HG03378 (cell line): ENCODE results near the gene WDR82.
"Not testable (repeated sequence)": the region's sequence is repeated elsewhere in the genome, so short reads cannot be mapped to it uniquely, and the experiment has no call there.

ENCODE experiments used
- ATAC-seq: cut with Tn5 transposase; IDR thresholded peaks from one replicate; pipeline ENCODE4 v1.9.1; 2021; ENCODE audit warnings: mild to moderate bottlenecking, moderate library complexity; ENCODE audit not compliant: unreplicated experiment

WDR82 gene

DNA sequence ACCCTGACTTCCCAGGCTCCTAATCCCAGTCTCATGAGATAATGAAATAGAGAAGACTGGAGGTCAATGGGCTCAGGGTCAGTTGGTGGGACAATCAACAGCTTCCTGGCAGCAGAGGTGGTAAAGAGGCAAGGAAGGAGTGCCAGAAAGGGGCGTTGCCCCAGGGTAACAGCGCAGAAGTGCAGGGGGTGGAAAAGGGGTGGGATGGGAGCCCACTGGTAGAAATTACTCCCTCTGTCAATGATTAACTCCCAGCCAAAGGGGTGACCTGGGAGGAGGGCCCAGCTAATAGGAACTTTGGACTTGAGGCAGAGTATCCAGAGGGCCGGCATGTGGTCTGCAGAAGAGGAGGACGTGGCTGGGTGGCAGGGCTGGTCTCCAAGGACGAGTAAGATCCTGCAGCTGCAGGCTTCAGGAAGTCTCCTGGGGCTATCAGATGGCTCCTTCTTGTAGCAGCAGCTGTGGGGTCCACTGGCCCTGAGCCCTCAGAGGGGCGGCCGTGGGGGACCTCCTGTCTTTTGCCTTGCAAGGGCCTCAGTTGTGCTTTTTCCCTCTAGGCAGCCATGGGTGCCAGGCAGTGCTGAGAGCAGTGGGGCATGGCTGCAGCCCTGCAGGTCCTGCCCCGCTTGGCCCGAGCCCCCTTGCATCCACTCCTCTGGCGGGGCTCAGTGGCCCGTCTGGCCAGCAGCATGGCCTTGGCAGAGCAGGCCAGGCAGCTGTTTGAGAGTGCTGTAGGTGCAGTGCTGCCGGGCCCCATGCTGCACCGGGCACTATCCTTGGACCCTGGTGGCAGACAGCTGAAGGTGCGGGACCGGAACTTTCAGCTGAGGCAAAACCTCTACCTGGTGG lies 11.5 kb upstream of the WDR82 start:
- ATAC-seq = no peak

DNA sequence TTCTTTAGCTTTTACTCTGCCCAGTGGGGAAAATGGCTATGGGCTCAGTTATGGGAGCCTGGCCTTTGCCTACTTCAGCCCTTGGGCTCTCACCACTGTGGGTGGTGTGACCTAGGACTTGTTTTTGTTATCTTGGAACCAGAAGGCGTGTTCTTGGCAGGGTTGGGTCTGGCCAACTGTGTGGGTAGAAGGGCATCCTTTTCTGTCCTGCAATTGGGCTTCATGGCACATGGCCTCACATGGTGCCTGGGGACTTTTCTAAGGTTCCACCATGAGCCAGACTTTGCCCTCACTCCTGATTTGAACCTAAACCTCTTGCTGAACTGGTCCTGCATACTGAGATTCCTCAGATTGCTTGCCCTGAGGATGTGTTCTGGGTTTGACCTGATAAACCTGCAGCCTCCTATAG lies 10.9 kb upstream of the WDR82 start:
- no peak for ATAC-seq

DNA sequence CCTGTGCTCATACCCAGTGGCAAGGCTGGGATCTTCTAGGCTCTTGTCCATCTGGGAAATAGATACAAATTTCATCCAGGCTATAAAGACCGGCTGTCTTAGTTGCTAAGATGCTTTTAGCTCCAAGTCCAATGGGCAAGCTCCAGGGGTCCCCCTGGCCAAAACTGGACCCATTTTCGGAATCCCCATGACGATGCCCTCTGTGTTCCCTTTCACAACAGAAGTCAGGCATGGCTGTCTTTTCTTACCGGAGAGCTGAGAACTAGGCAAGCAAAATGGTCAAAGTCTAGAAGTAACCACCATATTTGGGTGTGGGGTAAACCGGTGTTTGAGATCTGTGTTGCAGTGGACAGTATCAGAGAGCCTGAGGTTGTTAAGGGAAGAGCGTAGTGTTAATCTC lies 10.2 kb upstream of the WDR82 start:
- ATAC-seq = no peak

DNA sequence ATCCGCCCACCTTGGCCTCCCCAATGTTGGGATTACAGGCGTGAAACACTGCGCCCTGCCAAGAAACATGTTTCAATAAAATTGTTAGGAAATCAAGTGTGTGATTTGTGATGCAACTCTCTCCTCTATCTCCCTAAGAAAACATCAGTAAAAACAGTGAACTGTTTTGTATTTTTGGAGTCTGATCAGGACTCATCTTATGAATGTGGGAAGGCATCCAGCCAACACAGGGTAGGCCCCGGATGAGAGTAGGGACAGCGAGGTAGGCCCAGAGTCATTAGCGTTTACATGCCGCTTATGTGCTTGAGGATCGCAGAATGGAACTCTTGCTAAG lies 8.3 kb upstream of the WDR82 start:
- no peak for ATAC-seq

DNA sequence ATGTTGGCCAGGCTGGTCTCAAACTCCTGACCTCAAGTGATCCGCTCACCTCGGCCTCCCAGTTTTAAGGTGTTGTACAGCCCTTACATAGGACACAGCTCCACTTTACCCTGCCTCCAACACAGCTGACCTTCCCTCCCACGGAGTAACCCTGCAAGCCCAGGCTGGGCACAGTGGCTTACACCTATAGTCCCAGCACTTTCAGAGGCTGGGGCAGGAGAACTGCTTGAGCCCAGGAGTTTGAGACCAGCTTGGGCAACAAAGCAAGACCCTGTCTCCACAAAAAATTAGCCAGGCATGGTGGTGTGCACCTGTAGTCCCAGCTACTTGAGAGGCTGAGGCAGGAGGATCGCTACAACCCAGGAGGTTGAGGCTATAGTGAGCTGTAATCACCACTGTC lies 5.6 kb upstream of the WDR82 start:
- not testable (repeated sequence) for ATAC-seq

DNA sequence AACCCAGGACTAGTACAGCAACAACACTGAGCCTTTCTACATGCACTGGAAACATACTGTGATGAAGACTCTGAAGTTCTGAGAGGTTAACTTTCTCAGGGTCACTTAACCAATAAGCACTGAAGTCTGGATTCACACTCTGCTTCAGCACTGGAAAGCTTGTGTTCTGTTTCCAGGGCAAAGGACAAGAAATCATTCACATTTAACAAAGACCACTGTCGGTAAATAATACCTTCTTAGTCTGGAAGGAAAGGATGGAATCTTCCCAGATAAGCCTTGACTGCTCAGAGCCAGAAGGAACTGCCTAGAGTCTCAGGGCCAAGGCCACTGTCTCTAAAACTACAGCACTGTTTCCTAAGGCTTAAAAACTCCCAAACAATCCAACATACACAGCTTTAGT lies 4.9 kb upstream of the WDR82 start:
- ATAC-seq = no peak

DNA sequence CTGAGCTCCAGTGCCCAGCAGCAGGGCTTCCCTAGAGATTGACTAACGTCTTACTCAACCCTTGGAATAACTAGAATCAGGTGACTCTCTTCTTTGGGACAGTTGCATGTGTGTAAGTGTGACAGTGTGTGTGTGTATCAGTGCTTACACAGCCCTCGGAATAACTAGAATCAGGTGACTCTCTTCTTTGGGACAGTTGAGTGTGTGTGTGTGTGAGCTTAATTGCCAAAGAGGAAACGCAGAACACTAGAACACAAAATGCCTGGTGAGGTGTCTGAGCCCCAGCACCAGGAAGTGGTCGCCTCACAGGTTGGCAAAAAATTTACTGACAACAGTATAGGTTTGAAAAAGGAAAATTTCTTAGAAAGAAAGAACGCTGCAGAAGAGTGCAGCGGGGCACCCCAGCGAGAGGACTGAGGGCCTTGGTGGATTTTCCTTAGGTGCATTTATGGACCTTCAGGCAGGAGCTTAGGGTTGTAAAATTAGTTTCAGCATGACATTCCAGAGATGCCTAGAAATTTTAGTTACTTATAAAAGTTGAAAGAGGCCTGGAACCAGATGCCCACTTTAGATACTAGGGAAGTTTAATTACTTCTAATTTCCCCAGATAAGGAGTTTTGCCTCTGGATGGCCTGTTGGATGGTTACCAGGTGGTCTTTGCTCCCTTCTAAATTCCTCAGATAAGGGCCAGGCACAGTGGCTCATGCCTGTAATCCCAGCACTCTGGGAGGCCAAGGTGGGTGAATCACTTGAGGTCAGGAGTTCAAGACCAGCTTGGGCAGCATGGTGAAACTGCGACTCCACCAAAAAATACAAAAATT lies 3.7 kb upstream of the WDR82 start:
- ATAC-seq = no peak

DNA sequence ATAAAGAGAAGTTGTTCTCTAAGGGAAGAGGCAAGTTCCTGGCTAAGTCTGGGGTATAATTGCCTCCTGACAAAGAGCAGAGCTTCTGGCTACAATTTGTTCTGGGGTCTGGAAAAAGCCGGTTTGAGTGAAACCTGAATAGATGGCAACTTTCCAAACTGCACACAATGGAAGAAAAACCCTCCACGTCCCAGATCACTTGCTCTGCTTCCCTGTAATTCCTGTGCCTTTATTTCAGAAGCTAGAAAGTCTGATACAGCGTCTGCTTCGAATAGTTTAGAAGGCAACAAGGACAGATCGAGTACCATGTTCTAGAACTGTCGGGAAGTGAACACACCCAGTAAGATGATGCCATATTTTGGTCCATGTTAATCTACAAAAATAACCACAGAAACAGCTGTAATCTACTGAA lies 1.6 kb upstream of the WDR82 start:
- ATAC-seq = no peak

DNA sequence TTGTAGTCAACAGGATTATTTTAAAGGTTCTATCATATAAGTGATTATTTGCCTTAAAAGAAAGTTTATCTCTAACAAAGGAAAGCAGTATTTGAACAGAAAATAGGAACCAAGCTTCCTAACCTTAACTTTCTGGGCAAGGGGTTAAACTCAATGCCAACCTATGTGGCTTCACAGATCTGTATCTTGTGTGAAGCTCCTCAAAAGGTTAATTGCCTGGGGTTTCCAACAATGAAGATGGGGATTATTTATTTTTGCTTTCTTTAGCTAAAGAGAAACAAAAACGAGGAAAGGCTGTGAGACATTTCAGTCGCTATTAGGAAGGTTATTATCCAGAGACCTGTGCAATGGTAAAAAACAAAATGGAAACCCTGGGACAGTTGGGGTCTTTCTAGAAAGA lies 1.1 kb upstream of the WDR82 start:
- ATAC-seq = no peak

DNA sequence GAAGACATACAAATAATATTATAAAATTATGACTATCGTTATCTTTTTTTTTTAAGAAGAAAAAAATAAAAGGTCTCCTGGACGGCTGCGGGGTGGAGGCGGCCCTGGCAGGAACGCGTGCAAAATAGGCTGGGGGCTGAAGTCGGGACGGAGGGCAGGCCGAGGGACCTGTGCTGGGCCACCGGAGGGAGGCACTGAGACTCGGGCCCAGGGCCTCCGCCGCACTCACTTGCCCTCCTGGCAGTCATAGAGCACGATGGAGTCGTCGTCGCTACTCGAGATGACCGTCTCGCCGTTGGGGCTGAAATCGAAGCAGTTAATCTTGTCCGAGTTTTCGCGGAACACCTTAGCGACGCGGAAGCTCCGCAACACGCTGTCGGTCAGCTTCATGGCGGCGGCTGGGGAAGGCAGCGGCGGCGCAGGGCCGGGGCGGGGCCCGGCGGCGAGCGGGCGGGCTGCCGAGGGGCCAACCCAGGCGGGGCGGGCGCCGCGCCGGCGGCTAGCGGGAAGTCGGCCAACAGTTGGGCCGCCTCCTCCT lies 408 bp downstream of the WDR82 start:
- ATAC-seq = peak; percentile 48

DNA sequence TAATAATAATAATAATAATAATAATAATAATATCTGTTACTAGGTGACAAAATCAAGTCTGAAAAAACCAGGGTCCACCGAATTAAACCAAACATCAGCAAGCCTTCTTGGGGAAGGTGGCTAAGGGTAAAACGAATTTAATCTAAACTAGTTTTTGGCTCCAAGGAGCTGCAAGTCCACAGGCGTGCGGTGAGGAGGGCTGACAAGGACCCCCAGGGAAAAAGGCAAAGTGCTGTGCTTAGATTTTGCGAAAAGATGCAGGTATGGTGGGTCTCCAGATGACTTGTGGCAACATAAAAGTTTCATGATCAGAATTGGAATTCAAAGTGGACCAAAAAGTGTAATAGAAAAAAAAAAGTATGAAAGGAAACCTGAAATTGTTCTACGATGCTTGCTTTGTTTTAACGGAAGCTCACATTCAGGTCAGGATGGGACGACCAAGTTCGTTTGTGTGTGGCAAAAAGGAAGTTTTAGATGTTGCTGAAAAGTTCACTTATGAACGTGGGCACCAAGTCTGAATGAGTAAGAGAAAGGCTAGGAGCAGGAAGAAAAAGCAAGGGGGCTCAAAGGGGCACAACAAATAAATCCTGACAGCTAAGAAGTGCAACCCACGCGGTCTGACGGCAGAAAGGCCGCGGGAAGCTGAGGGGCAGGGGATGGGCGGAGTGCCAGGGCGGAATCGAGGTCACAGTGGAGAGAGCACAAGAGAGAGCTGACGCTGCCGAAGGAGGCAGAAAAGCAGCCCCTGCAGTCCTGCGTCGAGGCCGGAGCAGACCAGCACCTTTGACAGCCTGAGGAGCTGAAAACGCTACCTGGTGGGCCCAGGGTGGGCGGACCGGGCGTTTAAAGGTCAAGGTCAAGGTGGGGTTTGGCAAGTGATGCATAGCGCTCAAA lies 1.1 kb downstream of the WDR82 start:
- ATAC-seq = peak; percentile 17

DNA sequence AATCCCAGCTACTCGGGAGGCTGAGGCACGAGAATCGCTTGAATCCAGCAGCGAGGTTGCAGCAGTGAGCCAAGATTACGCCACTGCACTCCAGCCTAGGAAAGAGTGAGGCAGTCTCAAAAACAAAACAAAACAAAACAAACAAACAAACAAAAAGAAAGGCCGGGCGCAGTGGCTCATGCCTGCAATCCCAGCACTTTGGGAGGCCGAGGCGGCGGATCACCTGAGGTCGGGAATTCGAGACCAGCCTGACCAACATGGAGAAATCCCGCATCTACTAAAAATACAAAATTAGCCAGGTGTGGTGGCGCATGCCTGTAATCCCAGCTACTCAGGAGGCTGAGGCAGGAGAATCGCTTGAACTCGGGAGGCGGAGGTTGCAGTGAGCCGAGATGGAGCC lies 3.7 kb downstream of the WDR82 start:
- ATAC-seq = not testable (repeated sequence)

DNA sequence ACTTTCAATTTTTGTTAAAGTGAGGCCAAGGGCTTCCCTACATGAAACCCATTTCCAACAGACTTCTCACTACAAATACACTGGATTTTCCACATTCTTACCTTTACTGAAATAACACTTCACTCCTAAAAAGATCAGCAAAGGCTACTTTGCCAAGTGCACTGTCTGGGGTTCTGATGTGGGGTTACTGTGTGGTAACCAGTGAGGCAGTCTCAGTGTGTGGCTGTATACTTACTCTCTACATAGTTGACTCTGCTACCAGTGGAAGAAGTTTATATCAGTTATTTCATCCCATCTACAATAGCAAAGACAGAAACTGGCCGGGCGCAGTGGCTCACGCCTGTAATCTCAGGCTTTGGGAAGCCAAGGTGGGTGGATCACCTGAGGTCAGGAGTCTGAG lies 5.6 kb downstream of the WDR82 start:
- ATAC-seq = no peak

DNA sequence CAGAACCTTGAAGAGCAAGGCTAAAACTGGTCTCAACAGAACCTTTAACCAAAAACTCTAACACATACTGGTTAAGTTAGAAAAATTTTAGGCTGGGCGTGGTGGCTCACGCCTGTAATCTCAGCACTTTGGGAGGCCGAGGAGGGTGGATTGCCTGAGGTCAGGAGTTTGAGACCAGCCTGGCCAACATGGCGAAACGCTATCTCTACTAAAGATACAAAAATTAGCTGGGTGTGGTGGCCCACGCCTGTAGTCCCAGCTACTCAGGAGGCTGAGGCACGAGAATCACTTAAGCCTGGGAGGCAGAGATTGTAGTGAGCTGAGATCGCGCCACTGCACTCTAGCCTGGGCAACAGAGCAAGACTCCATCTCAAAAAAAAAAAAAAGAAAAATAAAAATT lies 6.3 kb downstream of the WDR82 start:
- not testable (repeated sequence) for ATAC-seq

DNA sequence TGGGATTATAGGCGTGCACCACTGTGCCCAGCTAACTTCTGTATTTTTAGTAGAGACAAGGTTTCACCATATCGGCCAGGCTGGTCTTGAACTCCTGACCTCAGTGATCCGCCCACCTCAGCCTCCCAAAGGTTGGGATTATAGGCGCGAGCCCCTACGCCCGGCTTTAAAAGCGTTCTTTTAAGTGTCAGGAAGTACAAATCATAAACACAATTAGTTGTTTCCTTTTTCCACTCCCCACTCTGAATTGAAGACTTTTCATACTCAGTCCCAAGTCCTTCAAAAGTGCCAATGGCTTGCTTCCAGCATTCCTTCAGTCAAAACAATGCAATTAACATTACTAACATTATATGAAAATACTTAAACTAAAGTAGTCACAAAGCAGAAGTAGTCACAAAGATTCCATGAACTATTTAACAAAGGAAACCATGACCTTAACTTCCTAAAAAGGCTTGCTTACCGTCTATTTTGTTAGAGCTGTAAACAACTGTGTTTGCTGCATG lies 8.1 kb downstream of the WDR82 start:
- ATAC-seq = no peak

DNA sequence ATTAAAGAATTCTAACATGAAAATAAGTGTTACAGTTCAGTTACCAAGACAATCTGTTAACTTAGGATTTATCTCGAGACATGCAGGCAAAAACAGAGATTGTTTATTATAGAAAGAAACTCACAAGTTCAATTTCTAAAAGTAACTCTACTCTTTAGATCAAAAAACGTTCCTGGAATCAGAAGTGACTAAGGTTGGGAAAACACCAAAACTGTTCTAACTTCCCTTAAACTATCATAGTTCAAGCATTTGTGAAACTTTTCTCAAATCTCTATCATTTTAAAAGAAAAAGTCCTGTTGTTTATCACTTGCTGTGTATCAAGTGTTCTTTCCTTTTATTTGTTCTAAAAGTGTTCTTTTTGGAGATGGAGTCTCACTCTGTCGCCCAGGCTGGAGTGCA lies 8.7 kb downstream of the WDR82 start:
- no peak for ATAC-seq

DNA sequence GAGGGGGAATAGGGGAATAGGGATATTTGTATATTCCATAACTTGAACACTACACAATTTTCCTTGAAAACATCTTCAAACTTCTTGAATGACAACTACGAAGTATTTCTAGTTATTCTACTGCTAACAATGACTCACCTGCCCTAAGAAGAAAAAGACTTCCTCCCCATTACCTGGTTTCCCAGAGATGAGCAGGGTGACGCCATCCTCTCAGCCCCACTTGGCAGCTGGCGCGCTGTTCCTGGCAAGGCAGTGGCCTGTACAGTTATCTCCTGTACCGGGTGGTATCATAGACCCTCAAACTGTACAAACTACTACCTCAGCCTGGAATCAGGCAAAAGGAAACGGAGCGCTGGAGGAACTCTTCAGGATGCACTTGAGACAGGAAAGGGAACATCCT lies 10.4 kb downstream of the WDR82 start:
- ATAC-seq = no peak

DNA sequence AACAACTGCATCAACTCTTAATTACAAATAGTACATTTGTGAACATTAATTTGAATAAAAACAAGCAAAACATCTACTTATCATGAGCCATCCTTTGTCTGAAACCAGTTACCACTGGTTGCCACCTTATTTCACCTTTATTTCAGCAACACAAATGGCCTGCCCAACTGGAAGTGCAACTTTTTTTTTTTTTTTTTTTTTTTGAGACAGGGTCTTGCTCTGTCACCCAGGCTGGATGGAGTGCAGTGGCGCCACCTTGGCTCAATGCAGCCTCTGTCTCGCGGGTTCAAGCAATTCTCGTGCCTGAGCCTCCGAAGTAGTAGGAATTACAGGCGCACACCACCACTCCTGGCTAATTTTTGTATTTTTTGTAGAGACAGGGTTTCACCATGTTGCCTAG lies 13.1 kb downstream of the WDR82 start:
- ATAC-seq = no peak

DNA sequence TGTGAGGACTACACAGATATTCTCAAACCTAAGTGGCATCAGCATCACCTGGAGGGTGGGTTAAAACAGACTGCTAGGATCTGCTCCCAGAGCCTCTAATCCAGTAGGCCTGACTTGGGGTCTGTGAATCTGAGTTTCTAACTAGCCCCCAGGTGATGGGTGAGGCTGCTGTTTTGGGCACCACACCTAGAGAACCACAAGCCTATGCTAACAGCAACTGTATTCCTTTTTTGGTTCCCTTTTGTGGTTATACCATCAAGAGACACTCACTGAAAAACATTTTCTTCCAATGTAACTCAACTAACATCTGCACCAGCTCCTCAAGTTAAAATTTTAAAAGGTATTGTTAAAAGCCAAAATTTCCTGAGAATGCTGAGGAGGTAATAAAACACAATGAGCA lies 16.0 kb downstream of the WDR82 start:
- no peak for ATAC-seq

DNA sequence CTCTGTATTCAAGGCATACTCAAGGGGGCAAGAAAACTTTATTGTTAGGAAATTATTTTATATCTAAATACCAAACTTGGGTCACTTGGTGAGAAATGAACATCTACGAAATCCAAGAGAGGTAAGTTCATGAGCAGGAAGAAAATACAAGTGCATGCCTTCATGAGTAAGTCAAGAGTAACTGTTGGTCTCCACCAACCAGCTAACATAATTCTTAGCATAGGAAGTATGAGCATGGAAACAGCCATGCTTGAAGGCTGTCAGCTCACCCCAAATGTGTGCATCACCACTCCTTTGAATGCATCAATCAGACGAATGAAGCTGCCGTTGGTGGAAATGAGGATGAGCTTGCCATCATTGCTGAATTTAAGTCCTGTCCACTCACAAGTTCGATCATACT lies 19.0 kb downstream of the WDR82 start:
- no peak for ATAC-seq

DNA sequence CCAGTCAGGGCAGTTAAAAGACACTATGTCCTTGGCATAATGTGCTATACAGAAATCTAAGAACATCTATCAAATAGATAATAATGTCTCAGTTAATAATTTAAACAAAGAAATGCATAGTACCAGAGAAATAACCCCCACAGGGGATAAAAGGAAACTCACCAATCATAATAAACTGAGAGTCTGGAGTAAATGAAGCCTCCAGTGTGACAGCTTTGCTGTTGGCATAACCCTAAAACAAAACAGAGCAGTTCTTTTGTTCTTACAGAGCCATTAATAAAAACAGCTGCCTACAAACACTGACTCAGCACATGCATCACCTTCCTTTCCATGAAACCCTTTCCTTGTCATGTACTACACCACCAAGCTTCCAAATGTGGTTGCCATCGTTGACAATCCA lies 19.4 kb downstream of the WDR82 start:
- ATAC-seq = no peak
